SK-N-MC (cell line): ENCODE measurements around the gene TUBB4A.

Experiments used
- EZH2 ChIP-seq: fragments of 200-600 bp; sonication (generic); IDR thresholded peaks from one replicate; pipeline ENCODE4 v1.6.1; 2017; ENCODE audit warnings: antibody characterized with exemption
- FOXP2 ChIP-seq: optimal IDR thresholded peaks from 2 replicates; pipeline ENCODE3; 2011; ENCODE audit warnings: mild to moderate bottlenecking, moderate library complexity; ENCODE audit not compliant: insufficient read depth; ENCODE audit errors: extremely low read length, control extremely low read depth
- POLR2AphosphoS5 ChIP-seq: IDR thresholded peaks from 2 replicates; pipeline ENCODE4 v1.6.1; 2012; ENCODE audit warnings: mild to moderate bottlenecking, low read depth, low read length, borderline replicate concordance

DNA sequence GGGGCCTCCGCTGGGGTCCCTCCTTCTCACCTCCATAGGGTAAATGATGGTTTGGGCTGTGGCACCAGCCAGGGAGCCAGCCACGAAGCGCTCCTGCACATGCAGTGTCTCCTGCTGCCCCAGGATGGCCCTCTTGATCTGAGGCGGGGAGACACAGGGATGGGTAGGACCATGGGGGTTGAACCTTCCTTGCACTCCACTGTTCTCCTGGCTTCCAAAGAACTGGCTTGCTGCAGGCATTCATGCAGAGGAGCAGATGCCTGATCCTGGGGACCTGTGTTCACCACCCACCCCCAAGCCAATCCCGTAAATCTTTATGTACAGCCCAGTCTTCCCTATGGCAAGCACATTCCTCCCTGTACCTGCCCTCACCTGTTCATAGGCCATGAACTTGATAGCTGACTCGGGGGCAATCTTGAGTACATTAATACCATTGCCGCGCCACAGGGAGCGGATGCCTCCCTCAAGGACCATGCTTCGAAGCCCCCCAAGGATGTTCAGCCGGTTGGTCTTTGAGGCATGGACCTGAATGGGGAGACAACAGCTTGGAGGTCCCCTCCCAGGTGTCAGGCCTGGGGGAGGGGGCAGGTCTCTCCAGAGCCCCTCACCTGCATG lies 48.1 kb downstream of the TUBB4A start:
- TF ChIP-seq EZH2, result no peak
- TF ChIP-seq POLR2AphosphoS5, result no peak
- no peak for TF ChIP-seq FOXP2
